K562 (cell line): Measurements from ENCODE around the gene ADGRG1. TPM values are rescaled to one million over a fixed set of nuclear protein-coding genes. Genes with fewer than 3 reads are reported as not detected.
A peak's percentile ranks its signal among the peaks of the same experiment; 100 is the strongest.

ENCODE experiments used
- ATAC-seq: fragments of 200-7000 bp; cut with Tn5 transposase; 3 replicates; pipeline ENCODE4 v1.9.1; 2020; ENCODE audit warnings: moderate library complexity
- BruUV-seq: library from RNA; stranded (reverse); fragments of 400-500 nt; replicated peaks from 2 replicates; lab custom pipeline; 2021; lab: Mats Ljungman, UMichigan
- CTCF ChIA-PET: fragments of 300-600 bp; formaldehyde crosslinking; extraction: SDS; loops from one replicate; lab custom pipeline; 2021; ENCODE audit warnings: low intra/inter-chr PET ratio; lab: Yijun Ruan, JAX
- POLR2A ChIA-PET: fragments of 300-600, 350-650 bp; sonication (Branson Sonifier 250); formaldehyde crosslinking; extraction: SDS; loops from one replicate; lab custom pipeline; 2021; ENCODE audit warnings: antibody characterized with exemption, inconsistent platforms; lab: Yijun Ruan, JAX
- DNase-seq, 4 experiments: peaks; one replicate each; pipeline versions ENCODE4 v3.0.0 to v3.0.0-alpha.2; 2011 to 2018; ENCODE audit warnings: low spot score in 3 of 4, mixed read lengths in 3 of 4; ENCODE audit errors: extremely low read depth in 1 of 4
- FAIRE-seq: peaks from 2 replicates; lab custom pipeline; 2011; peaks lifted over from hg19 to GRCh38; lab: Jason Lieb, UNC
- H2AFZ ChIP-seq: 2 replicates; pipeline ENCODE4 v1.6.0; 2011; ENCODE audit warnings: low read depth, low read length, control low read depth, inconsistent platforms
- H3K27ac ChIP-seq: fragments of 200-600 bp; 3 replicates; pipeline ENCODE4 v1.8.0; 2011; ENCODE audit warnings: low read depth, mild to moderate bottlenecking, control low read depth, inconsistent platforms, low read length, moderate library complexity, mixed read lengths; ENCODE audit errors: extremely low read depth
- H3K27me3 ChIP-seq, 2 experiments: fragments of 300-600 bp in 1 of 2; 2 replicates in 1 of 2; 3 replicates in 1 of 2; pipeline versions ENCODE4 v1.6.0 to v1.8.0; 2011; ENCODE audit warnings: inconsistent platforms in 2 of 2, low read length in 2 of 2, mild to moderate bottlenecking in 1 of 2, mixed read lengths in 1 of 2, moderate library complexity in 1 of 2; ENCODE audit not compliant: control insufficient read depth in 2 of 2, insufficient read depth in 2 of 2
- H3K36me3 ChIP-seq: fragments of 300-600 bp; 3 replicates; pipeline ENCODE4 v1.8.0; 2011; ENCODE audit warnings: mild to moderate bottlenecking, low read length, inconsistent platforms; ENCODE audit not compliant: control insufficient read depth, insufficient read depth
- H3K4me1 ChIP-seq, 2 experiments: fragments of 200-600 bp in 1 of 2; replicated peaks in 1 of 2; 2 replicates in 1 of 2; 3 replicates in 1 of 2; pipeline versions ENCODE4 v1.5.1 to v1.8.0; 2011; ENCODE audit warnings: inconsistent platforms in 2 of 2, low read length in 2 of 2, mild to moderate bottlenecking in 1 of 2, mixed read lengths in 1 of 2, moderate library complexity in 1 of 2; ENCODE audit not compliant: control insufficient read depth in 2 of 2, insufficient read depth in 2 of 2
- H3K4me2 ChIP-seq: 2 replicates; pipeline ENCODE4 v1.6.1; 2011; ENCODE audit warnings: low read length, control low read depth, inconsistent platforms, mixed read lengths; ENCODE audit not compliant: insufficient read depth
- H3K4me3 ChIP-seq: fragments of 200-600 bp; sonication (generic), shearing (Covaris generic); 2 replicates; pipeline ENCODE4 v1.5.1; 2016; ENCODE audit warnings: control low read depth, inconsistent platforms
- H3K79me2 ChIP-seq: fragments of 200-600 bp; 3 replicates; pipeline ENCODE4 v1.8.0; 2011; ENCODE audit warnings: low read length, inconsistent platforms; ENCODE audit not compliant: control insufficient read depth, insufficient read depth
- H3K9ac ChIP-seq, 2 experiments: 2 replicates each; pipeline versions ENCODE4 v1.6.0 to v1.6.1; 2011; ENCODE audit warnings: low read depth in 2 of 2, low read length in 2 of 2, control low read depth in 1 of 2, inconsistent platforms in 1 of 2, mild to moderate bottlenecking in 1 of 2, mixed read lengths in 1 of 2; ENCODE audit not compliant: insufficient read depth in 1 of 2
- H3K9me1 ChIP-seq: one replicate; pipeline ENCODE4 v1.6.0; 2011; ENCODE audit warnings: inconsistent platforms, mild to moderate bottlenecking, low read length, moderate library complexity; ENCODE audit not compliant: control insufficient read depth, insufficient read depth
- H3K9me3 ChIP-seq: replicated peaks from 2 replicates; pipeline ENCODE4 v1.5.1; 2011; ENCODE audit warnings: low read depth, low read length, inconsistent platforms; ENCODE audit not compliant: control insufficient read depth, insufficient read depth
- H4K20me1 ChIP-seq: replicated peaks from 2 replicates; pipeline ENCODE4 v1.6.1; 2011; ENCODE audit warnings: low read length, inconsistent platforms, mixed read lengths; ENCODE audit not compliant: control insufficient read depth, insufficient read depth
- ARHGAP35 ChIP-seq: fragments of 450-650 bp; IDR thresholded peaks from 2 replicates; pipeline ENCODE4 v1.6.1; 2018; ENCODE audit not compliant: partially characterized antibody
- BCOR ChIP-seq: fragments of 450-650 bp; IDR thresholded peaks from 2 replicates; pipeline ENCODE4 v1.6.1; 2016
- FOXK2 ChIP-seq, 2 experiments: fragments of 450-650 bp; IDR thresholded peaks in 1 of 2; conservative IDR thresholded peaks in 1 of 2; 2 replicates each; pipeline ENCODE4 v1.6.1; 2016; ENCODE audit warnings: low read depth in 2 of 2, mild to moderate bottlenecking in 1 of 2
- GTF2F1 ChIP-seq: IDR thresholded peaks from 2 replicates; pipeline ENCODE4 v1.6.1; 2011; ENCODE audit warnings: low read depth, low read length, improper control_type of control experiment
- KDM1A ChIP-seq, 2 experiments: fragments of 450-650 bp; IDR thresholded peaks; 2 replicates each; pipeline ENCODE4 v1.6.1; 2016; ENCODE audit warnings: mild to moderate bottlenecking in 2 of 2
- NCOR1 ChIP-seq: fragments of 450-650 bp; IDR thresholded peaks from 2 replicates; pipeline ENCODE4 v1.6.1; 2016; ENCODE audit warnings: mild to moderate bottlenecking, moderate library complexity
- PHF8 ChIP-seq: fragments of 200-600 bp; sonication (generic); IDR thresholded peaks from 2 replicates; pipeline ENCODE4 v1.6.1; 2012; ENCODE audit warnings: mixed run types, mild to moderate bottlenecking, inconsistent platforms, low read length, moderate library complexity, borderline replicate concordance
- RB1 ChIP-seq: fragments of 450-650 bp; IDR thresholded peaks from 2 replicates; pipeline ENCODE4 v1.6.1; 2017; ENCODE audit warnings: low read depth, mild to moderate bottlenecking
- RBM25 ChIP-seq: fragments of 200-400 bp; formaldehyde crosslinking; IDR thresholded peaks from 2 replicates; pipeline ENCODE4 v1.6.1; 2018; ENCODE audit warnings: low read length, low read depth, moderate library complexity; ENCODE audit not compliant: severe bottlenecking
- SMARCA5 ChIP-seq: fragments of 450-650 bp; IDR thresholded peaks from 2 replicates; pipeline ENCODE4 v1.6.1; 2016
- SRSF1 ChIP-seq: fragments of 200-400 bp; formaldehyde crosslinking; IDR thresholded peaks from 2 replicates; pipeline ENCODE4 v1.6.1; 2017; ENCODE audit warnings: mild to moderate bottlenecking, low read depth, low read length, moderate library complexity
- THRAP3 ChIP-seq: fragments of 450-650 bp; IDR thresholded peaks from 2 replicates; pipeline ENCODE4 v1.6.1; 2016; ENCODE audit warnings: mild to moderate bottlenecking, inconsistent platforms, borderline replicate concordance
- ZFP36 ChIP-seq: fragments of 150-350 bp; IDR thresholded peaks from 2 replicates; pipeline ENCODE4 v1.6.1; 2018; ENCODE audit warnings: low read length, low read depth; ENCODE audit not compliant: partially characterized antibody
- ZNF232 ChIP-seq: sonication (generic); formaldehyde crosslinking; IDR thresholded peaks from 2 replicates; pipeline ENCODE4 v1.8.0; 2022; ENCODE audit warnings: mild to moderate bottlenecking, missing genetic modification reagents
- ZNF436 ChIP-seq: fragments of 250-450, 450-650 bp; sonication (Bioruptor Pico); formaldehyde crosslinking; IDR thresholded peaks from 2 replicates; pipeline ENCODE4 v1.7.0; 2020; ENCODE audit warnings: mild to moderate bottlenecking
- WGBS: fragments of 100-300 bp; shearing (Covaris generic); methylation state at CpG from one replicate; pipeline ENCODE4 v1.1.6; 2016; ENCODE audit warnings: low coverage, mixed read lengths; ENCODE audit not compliant: insufficient coverage; ENCODE audit errors: missing lambda C conversion rate; 5-methylcytosine and 5-hydroxymethylcytosine counted together
- in situ Hi-C: fragments of 300-500 bp; cut with MboI; formaldehyde crosslinking; loops from 4 replicates; pipeline ENCODE4 v1.15.0; 2018; ENCODE audit warnings: inconsistent platforms, mixed read lengths
- intact Hi-C: fragments of 100-400 bp; cut with micrococcal nuclease; formaldehyde crosslinking; loops from 2 replicates; pipeline ENCODE4 v1.14.2; 2022
- polyA plus RNA-seq, 8 experiments: library from polyadenylated mRNA; depleted of rRNA in 4 of 8; stranded (reverse) in 5 of 8; unstranded in 3 of 8; fragments of >200 nt; fragmentation: Nextera tagmentation in 2 of 8; fragmentation: Illumina TruSeq in 1 of 8; extraction: Ambion mirVana in 2 of 8; extraction: Trizol in 1 of 8; gene quantifications; 2 replicates each; pipeline versions ENCODE4 v1.2.1 to v1.2.3, GENCODE V29; 2011 to 2014; ENCODE audit warnings: inconsistent platforms in 1 of 8, missing spikeins in 1 of 8
- total RNA-seq, 7 experiments: library from RNA; depleted of rRNA in 6 of 7; stranded (reverse); fragments of >200 nt in 6 of 7; fragmentation: Illumina TruSeq in 2 of 7; extraction: Trizol in 2 of 7; gene quantifications; 2 replicates each; pipeline versions ENCODE4 v1.2.1 to v1.2.3, GENCODE V29; 2011 to 2021; ENCODE audit warnings: low replicate concordance in 1 of 7
- TF ChIP-seq, protein P1 (sequence below): fragments of 250-450 bp; sonication (Bioruptor Pico); IDR thresholded peaks from 2 replicates; pipeline ENCODE4 v1.4.0; 2020; ENCODE audit warnings: mild to moderate bottlenecking, moderate library complexity, borderline replicate concordance
- TF ChIP-seq, protein P2 (sequence below): fragments of 200-800 bp; sonication (Bioruptor generic); IDR thresholded peaks from 2 replicates; pipeline ENCODE4 v1.6.1; 2017; ENCODE audit warnings: missing genetic modification characterization, missing compliant biosample characterization
- TF ChIP-seq, protein P3 (sequence below), 2 experiments: fragments of 250-450 bp in 1 of 2; fragments of 450-650 bp in 1 of 2; sonication (Bioruptor Pico) in 1 of 2; IDR thresholded peaks; 2 replicates each; pipeline versions ENCODE4 v1.6.1 to v1.8.0; 2016 to 2021; ENCODE audit warnings: mild to moderate bottlenecking in 2 of 2, moderate library complexity in 2 of 2, missing compliant biosample characterization in 1 of 2, missing genetic modification characterization in 1 of 2
- TF ChIP-seq, protein P4 (sequence below): fragments of 450-650 bp; IDR thresholded peaks from 2 replicates; pipeline ENCODE4 v1.6.1; 2016; ENCODE audit warnings: low read depth, mild to moderate bottlenecking, moderate library complexity

ADGRG1 gene
- total and polyA plus RNA-seq, 9 of the 15 experiments (the other 6 are each of a cell fraction or from before 2014, with no cell fraction given) = 0.04 to 0.31 (median 0.16) TPM; not detected in 6

DNA sequence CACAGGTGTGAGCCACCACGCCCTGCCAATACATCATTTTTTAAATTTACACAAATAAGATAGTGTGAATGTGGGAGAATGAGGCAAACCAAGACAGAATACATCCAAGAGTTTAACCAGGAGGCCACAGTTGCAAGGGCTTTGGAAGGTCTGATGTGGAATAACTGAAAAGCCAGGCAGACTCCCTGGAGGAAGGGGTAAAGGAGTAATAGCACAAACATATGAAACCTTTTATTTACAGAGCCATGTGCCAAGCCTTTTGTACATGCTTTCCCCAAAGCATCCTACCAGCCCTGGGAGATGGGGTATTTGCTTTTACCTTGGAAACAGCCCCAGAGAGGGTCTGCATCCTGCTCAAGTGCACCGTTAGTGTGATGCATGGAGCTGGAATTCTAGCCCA is 44.4 kb downstream of the ADGRG1 start:
- no peak for DNase-seq
- TF ChIP-seq SRSF1 (no peak), ZNF436 (CRISPR knock-in tag) (0 out of 2 replicates have a peak, but pooled peaks have one; percentile 31), GTF2F1 (no peak), FOXK2 (conservative IDR thresholded peaks at IDR 0.05 in 1 of 2, IDR thresholded peaks at IDR 0.05 in 1 of 2; ENCODE audit: low read depth in 2 of 2) (no peak), RB1 (no peak), SMARCA5 (no peak), PHF8 (no peak), NCOR1 (no peak), BCOR (peak; percentile 27; the same call in 1 of the 2 replicates), RBM25 (peak; percentile 70), ZNF232 (CRISPR knock-in tag) (no peak), KDM1A (IDR thresholded peaks at IDR 0.05) (no peak), THRAP3 (no peak), ZFP36 (peak; percentile 96), ARHGAP35 (no peak)
- TF ChIP-seq, protein P1, sequence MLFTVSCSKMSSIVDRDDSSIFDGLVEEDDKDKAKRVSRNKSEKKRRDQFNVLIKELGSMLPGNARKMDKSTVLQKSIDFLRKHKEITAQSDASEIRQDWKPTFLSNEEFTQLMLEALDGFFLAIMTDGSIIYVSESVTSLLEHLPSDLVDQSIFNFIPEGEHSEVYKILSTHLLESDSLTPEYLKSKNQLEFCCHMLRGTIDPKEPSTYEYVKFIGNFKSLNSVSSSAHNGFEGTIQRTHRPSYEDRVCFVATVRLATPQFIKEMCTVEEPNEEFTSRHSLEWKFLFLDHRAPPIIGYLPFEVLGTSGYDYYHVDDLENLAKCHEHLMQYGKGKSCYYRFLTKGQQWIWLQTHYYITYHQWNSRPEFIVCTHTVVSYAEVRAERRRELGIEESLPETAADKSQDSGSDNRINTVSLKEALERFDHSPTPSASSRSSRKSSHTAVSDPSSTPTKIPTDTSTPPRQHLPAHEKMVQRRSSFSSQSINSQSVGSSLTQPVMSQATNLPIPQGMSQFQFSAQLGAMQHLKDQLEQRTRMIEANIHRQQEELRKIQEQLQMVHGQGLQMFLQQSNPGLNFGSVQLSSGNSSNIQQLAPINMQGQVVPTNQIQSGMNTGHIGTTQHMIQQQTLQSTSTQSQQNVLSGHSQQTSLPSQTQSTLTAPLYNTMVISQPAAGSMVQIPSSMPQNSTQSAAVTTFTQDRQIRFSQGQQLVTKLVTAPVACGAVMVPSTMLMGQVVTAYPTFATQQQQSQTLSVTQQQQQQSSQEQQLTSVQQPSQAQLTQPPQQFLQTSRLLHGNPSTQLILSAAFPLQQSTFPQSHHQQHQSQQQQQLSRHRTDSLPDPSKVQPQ = no peak
- TF ChIP-seq, protein P2, sequence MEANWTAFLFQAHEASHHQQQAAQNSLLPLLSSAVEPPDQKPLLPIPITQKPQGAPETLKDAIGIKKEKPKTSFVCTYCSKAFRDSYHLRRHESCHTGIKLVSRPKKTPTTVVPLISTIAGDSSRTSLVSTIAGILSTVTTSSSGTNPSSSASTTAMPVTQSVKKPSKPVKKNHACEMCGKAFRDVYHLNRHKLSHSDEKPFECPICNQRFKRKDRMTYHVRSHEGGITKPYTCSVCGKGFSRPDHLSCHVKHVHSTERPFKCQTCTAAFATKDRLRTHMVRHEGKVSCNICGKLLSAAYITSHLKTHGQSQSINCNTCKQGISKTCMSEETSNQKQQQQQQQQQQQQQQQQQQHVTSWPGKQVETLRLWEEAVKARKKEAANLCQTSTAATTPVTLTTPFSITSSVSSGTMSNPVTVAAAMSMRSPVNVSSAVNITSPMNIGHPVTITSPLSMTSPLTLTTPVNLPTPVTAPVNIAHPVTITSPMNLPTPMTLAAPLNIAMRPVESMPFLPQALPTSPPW (CRISPR knock-in tag) = no peak
- TF ChIP-seq, protein P3, sequence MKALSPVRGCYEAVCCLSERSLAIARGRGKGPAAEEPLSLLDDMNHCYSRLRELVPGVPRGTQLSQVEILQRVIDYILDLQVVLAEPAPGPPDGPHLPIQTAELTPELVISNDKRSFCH (CRISPR knock-in tag; IDR thresholded peaks at IDR 0.05) = no peak
- TF ChIP-seq, protein P3 (tag; IDR thresholded peaks at IDR 0.05) = no peak
- TF ChIP-seq, protein P4, sequence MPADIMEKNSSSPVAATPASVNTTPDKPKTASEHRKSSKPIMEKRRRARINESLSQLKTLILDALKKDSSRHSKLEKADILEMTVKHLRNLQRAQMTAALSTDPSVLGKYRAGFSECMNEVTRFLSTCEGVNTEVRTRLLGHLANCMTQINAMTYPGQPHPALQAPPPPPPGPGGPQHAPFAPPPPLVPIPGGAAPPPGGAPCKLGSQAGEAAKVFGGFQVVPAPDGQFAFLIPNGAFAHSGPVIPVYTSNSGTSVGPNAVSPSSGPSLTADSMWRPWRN = no peak
- CTCF ChIA-PET = no interaction called here
- 48% methylated on average over 2 of the region's 2 CpGs for WGBS
- in situ Hi-C loops = no loop called here
- intact Hi-C loops = no loop called here
- H3K79me2 ChIP-seq = no peaks in the 10 kb centered on the region
- 0 out of 5 replicates have a peak, but pooled peaks cover 0 to 5% of the 10 kb centered on the region in 2 experiments for H3K27me3 ChIP-seq
- H3K9me3 ChIP-seq = no peaks in the 10 kb centered on the region
- no peak overlapping the region for H3K4me3 ChIP-seq
- BruUV-seq = no TSS peak
- peaks cover 31 to 37% of the 10 kb centered on the region in 2 experiments for H3K4me1 ChIP-seq
- FAIRE-seq = no peak
- peaks cover 1% of the 10 kb centered on the region for H3K9me1 ChIP-seq
- no peak for ATAC-seq
- H3K4me2 ChIP-seq = no peak overlapping the region
- H3K27ac ChIP-seq = no peak overlapping the region
- no peaks in the 10 kb centered on the region for H3K36me3 ChIP-seq
- H4K20me1 ChIP-seq = no peaks in the 10 kb centered on the region
- no peak overlapping the region for H3K9ac ChIP-seq
- POLR2A ChIA-PET = interaction anchor here (0.6 to 2.3 kb wide), 5 partner anchors 10 to 43 kb away, joined by 3 to 12 read pairs (median 3); no protein-coding TSS in a partner anchor
- H2AFZ ChIP-seq = no peak overlapping the region
